MCF 10A (cell line): ENCODE results near the gene RPL38. TPM values are rescaled to one million over a fixed set of nuclear protein-coding genes. Genes with fewer than 3 reads are reported as not detected.

Experiments
- BruUV-seq: library from RNA; stranded (reverse); fragments of 400-500 nt; replicated peaks from 2 replicates; lab custom pipeline; 2021; lab: Mats Ljungman, UMichigan
- CTCF ChIA-PET: fragments of 300-600 bp; sonication (Branson Sonifier 250); formaldehyde crosslinking; extraction: SDS; loops from one replicate; lab custom pipeline; 2021; ENCODE audit warnings: antibody characterized with exemption, inconsistent platforms; lab: Yijun Ruan, JAX
- POLR2A ChIA-PET: fragments of 300-600, 350-650 bp; sonication (Branson Sonifier 250); formaldehyde crosslinking; extraction: SDS; loops from one replicate; lab custom pipeline; 2020; ENCODE audit warnings: antibody characterized with exemption, inconsistent platforms; lab: Yijun Ruan, JAX
- DNase-seq: peaks from one replicate; pipeline ENCODE4 v3.0.0-alpha.2; 2018; ENCODE audit not compliant: unreplicated experiment
- H3K27ac Mint-ChIP-seq: one replicate; pipeline ENCODE4 v1.8.0; 2022; ENCODE audit warnings: mild to moderate bottlenecking, low read depth, mixed read lengths; ENCODE audit not compliant: unreplicated experiment
- H3K27me3 Mint-ChIP-seq: one replicate; pipeline ENCODE4 v1.8.0; 2022; ENCODE audit warnings: mixed read lengths; ENCODE audit not compliant: insufficient read depth, unreplicated experiment
- H3K36me3 Mint-ChIP-seq: one replicate; pipeline ENCODE4 v1.8.0; 2022; ENCODE audit warnings: mild to moderate bottlenecking, moderate library complexity, mixed read lengths; ENCODE audit not compliant: insufficient read depth, unreplicated experiment
- H3K4me1 Mint-ChIP-seq: one replicate; pipeline ENCODE4 v1.8.0; 2022; ENCODE audit warnings: mixed read lengths; ENCODE audit not compliant: insufficient read depth, unreplicated experiment
- H3K4me3 Mint-ChIP-seq: one replicate; pipeline ENCODE4 v1.8.0; 2022; ENCODE audit warnings: mild to moderate bottlenecking, moderate library complexity, mixed read lengths; ENCODE audit not compliant: unreplicated experiment
- H3K9me3 Mint-ChIP-seq: one replicate; pipeline ENCODE4 v1.8.0; 2022; ENCODE audit warnings: mixed read lengths; ENCODE audit not compliant: unreplicated experiment
- CTCF ChIP-seq: fragments of 200-600 bp; IDR thresholded peaks from one replicate; pipeline ENCODE4 v1.8.0; 2022; ENCODE audit warnings: antibody characterized with exemption, mild to moderate bottlenecking; ENCODE audit not compliant: unreplicated experiment
- intact Hi-C: fragments of 100-400 bp; cut with micrococcal nuclease; formaldehyde crosslinking; loops from 2 replicates; pipeline ENCODE4 v1.14.1; 2022
- total RNA-seq: library from RNA; stranded (reverse); gene quantifications from 2 replicates; pipeline ENCODE4 v1.2.3, GENCODE V29; 2022

RPL38 gene
- total RNA-seq, 1 experiment from 2014 or later, result 1,197 TPM

DNA sequence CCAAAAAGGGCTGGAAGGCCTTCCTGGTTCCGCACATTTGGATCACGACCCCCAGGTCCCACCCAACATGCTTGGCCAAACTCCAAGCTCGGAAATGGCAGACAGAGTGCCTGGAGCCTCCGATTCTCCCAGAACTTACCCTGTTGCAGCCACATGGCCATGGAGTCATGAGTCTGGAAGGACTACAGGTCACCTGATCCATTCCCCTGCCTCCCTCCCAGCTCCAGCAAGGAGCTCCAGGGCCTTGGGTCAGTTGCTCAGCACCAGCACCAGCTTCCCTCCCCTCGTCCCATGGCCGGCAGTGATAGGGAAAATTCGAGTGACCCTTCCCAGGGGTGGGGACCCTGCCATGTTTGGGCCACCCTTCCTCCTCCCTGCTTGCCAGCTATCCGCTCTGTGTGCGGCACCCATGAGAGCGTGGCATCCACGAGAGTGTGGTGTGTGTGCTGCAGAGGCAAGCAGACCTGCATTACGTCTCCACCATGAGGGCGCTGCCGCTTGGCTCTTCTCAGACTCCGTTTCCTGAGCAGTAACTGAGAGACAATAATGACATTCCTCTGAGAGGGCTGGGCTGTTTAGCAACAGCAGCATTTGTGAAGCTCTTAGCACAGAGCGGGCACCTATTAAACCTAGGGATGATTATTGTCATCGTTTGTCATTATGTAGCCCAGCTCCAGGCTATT, 21.3 kb upstream of the RPL38 start:
- no peak for DNase-seq
- Mint-ChIP-seq H3K27ac (no peak overlapping the region), H3K36me3 (no peaks in the 10 kb centered on the region), H3K9me3 (no peaks in the 10 kb centered on the region), H3K4me3 (no peak overlapping the region), H3K4me1 (no peaks in the 10 kb centered on the region), H3K27me3 (peaks cover 57% of the 10 kb centered on the region)
- intact Hi-C loops, result no loop called here
- ChIA-PET CTCF (interaction anchor here (0.6 to 4.6 kb wide), 3 partner anchors 174 to 753 kb away, joined by 3 to 14 read pairs (median 4); no protein-coding TSS in a partner anchor), POLR2A (interaction anchor here (0.6 to 1.1 kb wide), 2 partner anchors 11 to 334 kb away, joined by 3 to 4 read pairs; no protein-coding TSS in a partner anchor)
- BruUV-seq, result no TSS peak
- no peak for TF ChIP-seq CTCF

GRCh38 chr17:74183411-74183810, 20.1 kb upstream of the RPL38 start:
- no peak overlapping the region for H3K4me3 Mint-ChIP-seq
- intact Hi-C loops, result no loop called here
- POLR2A ChIA-PET, result no interaction called here
- H3K9me3 Mint-ChIP-seq, result no peaks in the 10 kb centered on the region
- no peaks in the 10 kb centered on the region for H3K36me3 Mint-ChIP-seq
- CTCF ChIA-PET, result interaction anchor here (0.6 to 4.6 kb wide), 2 partner anchors 754 to 887 kb away, joined by 3 to 14 read pairs; no protein-coding TSS in a partner anchor
- DNase-seq, result no peak
- peaks cover 66% of the 10 kb centered on the region for H3K27me3 Mint-ChIP-seq
- BruUV-seq, result no TSS peak
- TF ChIP-seq CTCF, result no peak
- H3K27ac Mint-ChIP-seq, result no peak overlapping the region
- no peaks in the 10 kb centered on the region for H3K4me1 Mint-ChIP-seq

DNA sequence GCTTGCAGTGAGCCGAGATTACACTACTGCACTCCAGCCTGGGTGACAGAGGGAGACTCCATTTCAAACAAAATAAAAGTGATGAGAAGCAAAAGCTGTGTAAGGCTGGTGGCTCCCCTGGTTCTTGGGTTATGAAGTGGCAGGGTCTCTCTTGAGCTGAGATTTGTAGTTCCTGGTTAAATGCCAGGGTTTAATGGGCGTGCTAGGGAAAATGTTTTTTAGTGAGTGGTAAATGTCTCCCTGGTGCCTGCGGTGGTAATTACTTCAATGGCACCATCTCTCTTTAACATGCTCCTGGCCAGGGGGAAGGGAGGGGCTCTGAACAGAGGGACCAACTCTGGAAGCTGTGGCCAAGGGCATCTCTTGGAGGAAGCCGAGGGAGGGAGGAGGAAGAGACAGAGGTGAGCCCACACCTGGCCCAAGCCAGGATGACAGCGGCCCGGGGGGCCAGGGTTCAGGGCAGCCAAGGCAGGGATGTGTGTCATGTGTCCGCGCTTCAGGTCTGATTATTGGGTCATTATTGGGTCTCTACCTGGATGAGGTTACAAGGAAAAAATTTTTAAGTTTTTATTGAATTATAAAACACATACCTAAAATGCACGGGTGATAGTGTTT, 17.8 kb upstream of the RPL38 start:
- H3K27me3 Mint-ChIP-seq, result peaks cover 71% of the 10 kb centered on the region
- no TSS peak for BruUV-seq
- intact Hi-C loops, result no loop called here
- no peak for TF ChIP-seq CTCF
- no peaks in the 10 kb centered on the region for H3K36me3 Mint-ChIP-seq
- H3K4me3 Mint-ChIP-seq, result no peak overlapping the region
- no peaks in the 10 kb centered on the region for H3K9me3 Mint-ChIP-seq
- CTCF ChIA-PET, result no interaction called here
- no peak overlapping the region for H3K27ac Mint-ChIP-seq
- H3K4me1 Mint-ChIP-seq, result peaks cover 5% of the 10 kb centered on the region
- POLR2A ChIA-PET, result interaction anchor here (1.2 kb wide), 1 partner anchor 18 kb away, joined by 3 read pairs; the partner anchor contains the start of gene RPL38
- no peak for DNase-seq

DNA sequence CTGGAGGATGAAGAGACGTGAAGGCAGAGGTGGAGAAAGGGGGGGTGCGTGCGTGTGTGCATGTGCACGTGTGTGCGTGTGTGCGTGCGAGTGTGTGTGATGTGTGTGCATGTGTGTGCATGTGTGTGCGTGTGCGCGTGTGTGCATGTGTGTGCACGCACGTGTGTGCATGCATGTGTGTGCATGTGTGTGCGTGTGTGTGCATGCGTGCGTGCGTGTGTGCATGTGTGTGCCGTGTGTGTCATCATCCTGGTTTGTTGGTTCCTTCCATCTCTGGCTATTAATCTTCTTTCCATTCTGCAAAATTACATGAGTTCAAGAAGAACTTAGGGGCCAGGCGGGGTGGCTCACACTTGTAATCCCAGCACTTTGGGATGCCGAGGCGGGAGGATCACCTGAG, 17.0 kb upstream of the RPL38 start:
- ChIA-PET POLR2A (interaction anchor here (1.0 to 1.2 kb wide), 2 partner anchors 15 to 17 kb away, joined by 3 read pairs; partner anchors contain the start of gene RPL38), CTCF (interaction anchor here (0.7 kb wide), 1 partner anchor 13 kb away, joined by 3 read pairs; no protein-coding TSS in a partner anchor)
- intact Hi-C loops, result no loop called here
- DNase-seq, result no peak
- Mint-ChIP-seq H3K4me3 (no peak overlapping the region), H3K27ac (no peak overlapping the region), H3K4me1 (peaks cover 5% of the 10 kb centered on the region), H3K9me3 (no peaks in the 10 kb centered on the region), H3K36me3 (no peaks in the 10 kb centered on the region), H3K27me3 (peaks cover 63% of the 10 kb centered on the region)
- no peak for TF ChIP-seq CTCF
- no TSS peak for BruUV-seq
